K562 (cell line): ENCODE measurements around the gene CLCN6. TPM values are rescaled to one million over a fixed set of nuclear protein-coding genes. Genes with fewer than 3 reads are reported as not detected.

Experiments
- ARNT ChIP-seq, 2 experiments: fragments of 450-650 bp; IDR thresholded peaks; 2 replicates each; pipeline ENCODE4 v1.6.1; 2016; ENCODE audit warnings: mild to moderate bottlenecking in 1 of 2
- ATF3 ChIP-seq, 2 experiments: fragments of 450-650 bp in 1 of 2; sonication (generic) in 1 of 2; formaldehyde crosslinking in 1 of 2; IDR thresholded peaks in 1 of 2; conservative IDR thresholded peaks in 1 of 2; 2 replicates each; pipeline versions ENCODE4 v1.6.1 to v1.8.1; 2016 to 2023; ENCODE audit warnings: mild to moderate bottlenecking in 2 of 2, moderate library complexity in 2 of 2, inconsistent platforms in 1 of 2, missing genetic modification reagents in 1 of 2
- BACH1 ChIP-seq: fragments of 200-800 bp; sonication (Bioruptor generic); IDR thresholded peaks from 2 replicates; pipeline ENCODE4 v1.6.1; 2016; ENCODE audit warnings: missing genetic modification characterization, missing compliant biosample characterization
- CLOCK ChIP-seq: fragments of 250-450 bp; sonication (Bioruptor Pico); IDR thresholded peaks from 2 replicates; pipeline ENCODE4 v1.4.0; 2020; ENCODE audit warnings: mild to moderate bottlenecking, moderate library complexity, borderline replicate concordance
- GATAD2A ChIP-seq: fragments of 450-650 bp; IDR thresholded peaks from 2 replicates; pipeline ENCODE4 v1.6.1; 2017
- HNRNPK ChIP-seq: fragments of 200-400 bp; formaldehyde crosslinking; IDR thresholded peaks from one replicate; pipeline ENCODE4 v1.6.1; 2018; ENCODE audit warnings: mild to moderate bottlenecking, low read depth, low read length; ENCODE audit not compliant: poor library complexity, severe bottlenecking
- HNRNPL ChIP-seq: fragments of 200-400 bp; formaldehyde crosslinking; IDR thresholded peaks from 2 replicates; pipeline ENCODE4 v1.6.1; 2017; ENCODE audit warnings: low read depth, mild to moderate bottlenecking, low read length
- HNRNPUL1 ChIP-seq: fragments of 200-400 bp; formaldehyde crosslinking; IDR thresholded peaks from 2 replicates; pipeline ENCODE4 v1.6.1; 2017; ENCODE audit warnings: low read length
- MED1 ChIP-seq: sonication (generic); formaldehyde crosslinking; IDR thresholded peaks from 2 replicates; pipeline ENCODE4 v1.8.1; 2023; ENCODE audit warnings: missing genetic modification reagents, borderline replicate concordance
- MTA2 ChIP-seq: fragments of 450-650 bp; IDR thresholded peaks from 2 replicates; pipeline ENCODE4 v1.6.1; 2016; ENCODE audit warnings: low read depth
- NONO ChIP-seq, 2 experiments: fragments of 200-400 bp in 1 of 2; fragments of 450-650 bp in 1 of 2; formaldehyde crosslinking in 1 of 2; IDR thresholded peaks; 2 replicates each; pipeline ENCODE4 v1.6.1; 2017; ENCODE audit warnings: low read depth in 2 of 2, mild to moderate bottlenecking in 2 of 2, moderate library complexity in 2 of 2, low read length in 1 of 2
- RB1 ChIP-seq: fragments of 450-650 bp; IDR thresholded peaks from 2 replicates; pipeline ENCODE4 v1.6.1; 2017; ENCODE audit warnings: low read depth, mild to moderate bottlenecking
- RUNX1 ChIP-seq: sonication (generic); IDR thresholded peaks from 2 replicates; pipeline ENCODE4 v1.6.1; 2016; ENCODE audit warnings: antibody characterized with exemption, low read depth
- SAFB2 ChIP-seq: fragments of 200-400 bp; formaldehyde crosslinking; IDR thresholded peaks from 2 replicates; pipeline ENCODE4 v1.6.1; 2018; ENCODE audit warnings: borderline replicate concordance, low read length, low read depth, moderate library complexity; ENCODE audit not compliant: severe bottlenecking
- STAG1 ChIP-seq: sonication (generic); formaldehyde crosslinking; IDR thresholded peaks from 2 replicates; pipeline ENCODE4 v1.5.0; 2020; ENCODE audit warnings: missing genetic modification reagents, borderline replicate concordance
- TBP ChIP-seq: optimal IDR thresholded peaks from 2 replicates; pipeline ENCODE3; 2011; ENCODE audit warnings: low read depth, low read length, improper control_type of control experiment
- ZNF12 ChIP-seq: sonication (generic); formaldehyde crosslinking; IDR thresholded peaks from 2 replicates; pipeline ENCODE4 v1.4.0; 2020; ENCODE audit warnings: mild to moderate bottlenecking, missing genetic modification reagents
- ZNF134 ChIP-seq: fragments of 250-450 bp; sonication (Bioruptor Pico); conservative IDR thresholded peaks from 2 replicates; pipeline ENCODE4 v1.4.0; 2020
- ZNF274 ChIP-seq: IDR thresholded peaks from 2 replicates; pipeline ENCODE4 v1.6.1; 2011; ENCODE audit warnings: low read depth, mild to moderate bottlenecking, low read length, moderate library complexity, borderline replicate concordance
- ZNF507 ChIP-seq: conservative IDR thresholded peaks from 2 replicates; pipeline ENCODE4 v1.6.1; 2017; ENCODE audit warnings: missing genetic modification characterization, missing compliant biosample characterization
- ZNF639 ChIP-seq, 2 experiments: fragments of 200-800 bp in 1 of 2; sonication (Bioruptor generic) in 1 of 2; sonication (generic) in 1 of 2; formaldehyde crosslinking in 1 of 2; IDR thresholded peaks in 1 of 2; conservative IDR thresholded peaks in 1 of 2; 2 replicates each; pipeline versions ENCODE4 v1.5.0 to v1.6.1; 2016 to 2020; ENCODE audit warnings: missing compliant biosample characterization in 1 of 2, missing genetic modification characterization in 1 of 2, missing genetic modification reagents in 1 of 2
- ZNF785 ChIP-seq: fragments of 250-450 bp; sonication (Bioruptor Pico); IDR thresholded peaks from 2 replicates; pipeline ENCODE4 v1.4.0; 2020; ENCODE audit warnings: mild to moderate bottlenecking
- polyA plus RNA-seq, 8 experiments: library from polyadenylated mRNA; depleted of rRNA in 4 of 8; stranded (reverse) in 5 of 8; unstranded in 3 of 8; fragments of >200 nt; fragmentation: Nextera tagmentation in 2 of 8; fragmentation: Illumina TruSeq in 1 of 8; extraction: Ambion mirVana in 2 of 8; extraction: Trizol in 1 of 8; gene quantifications; 2 replicates each; pipeline versions ENCODE4 v1.2.1 to v1.2.3, GENCODE V29; 2011 to 2014; ENCODE audit warnings: inconsistent platforms in 1 of 8, missing spikeins in 1 of 8
- total RNA-seq, 7 experiments: library from RNA; depleted of rRNA in 6 of 7; stranded (reverse); fragments of >200 nt in 6 of 7; fragmentation: Illumina TruSeq in 2 of 7; extraction: Trizol in 2 of 7; gene quantifications; 2 replicates each; pipeline versions ENCODE4 v1.2.1 to v1.2.3, GENCODE V29; 2011 to 2021; ENCODE audit warnings: low replicate concordance in 1 of 7

The CLCN6 gene
- total and polyA plus RNA-seq, 9 of the 15 experiments (the other 6 are each of a cell fraction or from before 2014, with no cell fraction given) = 2.0 to 21.8 (median 13.6) TPM

- TF ChIP-seq RUNX1 = no peak
- TF ChIP-seq SAFB2 = no peak
- no peak for TF ChIP-seq ZNF785
- no peak for TF ChIP-seq RB1
- TF ChIP-seq ZNF639 (CRISPR knock-in tag; conservative IDR thresholded peaks at IDR 0.05 in 1 of 2, IDR thresholded peaks at IDR 0.05 in 1 of 2) = peak in 1 of 2 experiments; percentile 0; a peak in 1 of 4 replicates
- no peak for TF ChIP-seq HNRNPUL1
- no peak for TF ChIP-seq ZNF12 (CRISPR knock-in tag)
- TF ChIP-seq MTA2 = 0 out of 2 replicates have a peak, but pooled peaks have one; percentile 25
- peak in 1 of 2 experiments; percentile 35; a peak in 1 of 4 replicates for TF ChIP-seq ARNT (IDR thresholded peaks at IDR 0.05)
- no peak for TF ChIP-seq NONO (IDR thresholded peaks at IDR 0.05; ENCODE audit: low read depth in 2 of 2, low read length in 1 of 2)
- no peak for TF ChIP-seq STAG1
- no peak for TF ChIP-seq ATF3 (IDR thresholded peaks at IDR 0.05)
- no peak for TF ChIP-seq ATF3 (CRISPR knock-in tag; conservative IDR thresholded peaks at IDR 0.05)
- no peak for TF ChIP-seq HNRNPL
- no peak for TF ChIP-seq ZNF507 (tag)
- TF ChIP-seq CLOCK (CRISPR knock-in tag) = no peak
- peak; percentile 24 for TF ChIP-seq TBP
- TF ChIP-seq BACH1 (tag) = no peak
- TF ChIP-seq MED1 (CRISPR knock-in tag) = no peak
- TF ChIP-seq ZNF274 = no peak
- TF ChIP-seq GATAD2A = no peak
- TF ChIP-seq ZNF134 = no peak
- no peak for TF ChIP-seq HNRNPK
These were observed 431 bp downstream of the CLCN6 start (continued) for GRCh38 chr1:11806307-11806936.
